ENCODE measurements around the gene ANKRD10.

The ANKRD10 gene

DNA sequence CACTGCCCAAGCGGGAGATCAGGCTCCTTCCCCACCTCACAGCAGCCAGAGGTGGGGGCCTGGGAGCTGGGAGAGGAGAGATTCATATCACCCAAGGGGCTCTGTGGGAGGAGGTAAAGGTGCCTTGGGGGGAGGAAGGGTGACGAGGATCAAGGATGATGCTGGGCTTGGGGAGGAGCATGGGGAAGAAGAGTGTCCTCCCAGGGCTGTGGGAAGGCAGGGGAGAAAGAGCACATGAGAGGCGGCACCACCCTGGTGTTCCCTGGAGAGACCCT lies 82.7 kb downstream of the ANKRD10 start:
- Mint-ChIP-seq H3K27me3 (peaks cover 27% of the 10 kb centered on the region), H3K9me3 (no peaks in the 10 kb centered on the region), H3K27ac (no peak overlapping the region), H3K4me3 (no peak overlapping the region), H3K36me3 (no peaks in the 10 kb centered on the region), H3K4me1 (no peaks in the 10 kb centered on the region)
- CTCF ChIA-PET = no interaction called here
- DNase-seq = no peak

DNA sequence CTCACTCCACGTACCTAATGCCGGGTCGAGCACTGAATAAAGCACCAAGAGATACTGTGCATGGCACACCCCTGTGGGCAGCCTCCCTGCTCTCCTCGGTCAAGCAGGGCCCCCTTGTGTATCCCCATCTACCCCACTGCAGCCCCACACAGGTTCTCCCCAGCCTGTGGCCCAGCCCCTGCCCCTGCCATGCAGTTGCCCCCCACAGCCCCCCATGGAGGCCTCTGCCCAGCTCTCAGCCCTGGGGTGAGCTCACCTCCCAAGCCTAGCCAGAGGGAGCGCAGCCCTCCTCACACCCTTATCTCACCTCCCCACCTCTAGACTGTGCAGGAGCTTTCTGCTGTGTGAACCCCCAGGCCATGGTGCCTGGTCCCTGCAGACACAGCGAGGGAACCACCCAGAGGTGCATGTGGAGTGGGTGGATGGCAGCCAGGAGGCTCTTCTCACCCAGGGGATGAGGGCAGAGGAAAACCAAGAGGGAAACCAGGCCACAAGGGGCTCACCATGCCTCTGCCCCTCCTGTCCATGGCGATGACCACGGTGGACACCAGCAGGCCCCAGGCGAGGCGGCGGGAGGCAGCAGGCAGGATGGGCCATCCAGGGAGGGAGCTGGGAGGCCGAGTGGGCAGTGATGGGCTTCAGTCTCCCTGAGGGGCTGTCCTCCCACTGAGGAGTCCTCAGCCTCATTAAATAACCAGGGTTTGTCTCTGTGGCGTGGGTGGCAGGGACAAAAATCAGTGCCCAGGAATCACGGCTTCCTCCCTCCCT lies 83.2 kb downstream of the ANKRD10 start:
- H3K27me3 Mint-ChIP-seq = peaks cover 25% of the 10 kb centered on the region
- H3K4me3 Mint-ChIP-seq = no peak overlapping the region
- H3K4me1 Mint-ChIP-seq = no peaks in the 10 kb centered on the region
- no peaks in the 10 kb centered on the region for H3K9me3 Mint-ChIP-seq
- DNase-seq = no peak
- no peaks in the 10 kb centered on the region for H3K36me3 Mint-ChIP-seq
- CTCF ChIA-PET = no interaction called here
- H3K27ac Mint-ChIP-seq = no peak overlapping the region

DNA sequence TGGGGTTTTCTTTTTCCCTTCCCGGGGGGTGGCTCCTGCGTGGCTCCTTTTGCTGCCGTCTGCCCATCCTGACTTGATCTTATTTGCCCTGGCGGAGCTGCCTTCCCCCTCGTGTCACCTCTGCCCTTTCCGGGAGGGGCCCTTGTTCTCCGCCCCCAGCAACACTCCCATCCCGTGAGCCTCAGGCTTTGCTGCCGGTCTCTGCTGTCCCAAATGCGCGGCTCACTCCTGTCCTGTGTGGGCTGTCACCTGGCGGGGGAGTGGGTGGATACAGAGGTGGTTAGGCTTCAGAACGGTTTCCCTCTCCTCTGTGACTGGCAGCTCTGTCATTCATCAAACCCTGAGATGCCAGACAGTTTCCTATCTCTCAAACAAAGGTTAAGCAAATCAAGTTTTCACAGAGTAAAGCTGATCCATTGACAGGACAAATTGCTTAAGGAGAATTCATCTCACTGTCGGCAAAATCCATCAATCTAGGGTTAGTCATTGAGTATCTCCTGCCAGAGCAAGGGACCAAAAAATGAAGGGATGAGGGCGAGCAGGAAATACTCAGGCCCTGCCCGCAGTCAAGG lies 84.0 kb downstream of the ANKRD10 start:
- CTCF ChIA-PET = interaction anchor here (1.7 kb wide), 1 partner anchor 13 kb away, joined by 5 read pairs; no protein-coding TSS in a partner anchor
- no peak for DNase-seq
- H3K4me1 Mint-ChIP-seq = no peaks in the 10 kb centered on the region
- H3K4me3 Mint-ChIP-seq = no peak overlapping the region
- no peak overlapping the region for H3K27ac Mint-ChIP-seq
- H3K27me3 Mint-ChIP-seq = peaks cover 23% of the 10 kb centered on the region
- no peaks in the 10 kb centered on the region for H3K9me3 Mint-ChIP-seq
- no peaks in the 10 kb centered on the region for H3K36me3 Mint-ChIP-seq

DNA sequence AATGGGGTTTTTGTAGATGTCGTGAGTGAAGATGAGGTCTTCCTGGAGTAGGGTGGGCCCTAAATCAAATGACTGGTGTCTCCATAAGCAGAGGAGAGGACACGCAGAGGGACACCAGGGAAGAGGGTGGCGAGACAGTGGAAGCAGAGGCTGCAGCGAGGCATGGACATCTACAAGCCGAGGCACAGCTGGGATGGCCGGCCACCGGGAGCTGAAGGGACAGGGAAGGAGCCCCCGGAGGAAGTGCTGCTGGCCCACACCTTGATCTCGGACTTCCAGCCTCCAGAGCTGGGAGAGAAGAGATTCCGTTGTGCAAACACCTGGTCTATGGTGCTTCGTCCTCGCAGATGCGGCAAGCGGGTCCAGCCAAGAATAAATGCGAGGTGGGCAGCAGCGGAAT lies 84.5 kb downstream of the ANKRD10 start:
- H3K27me3 Mint-ChIP-seq = peaks cover 23% of the 10 kb centered on the region
- CTCF ChIA-PET = interaction anchor here (1.7 kb wide), 1 partner anchor 12 kb away, joined by 5 read pairs; no protein-coding TSS in a partner anchor
- H3K27ac Mint-ChIP-seq = no peak overlapping the region
- no peaks in the 10 kb centered on the region for H3K9me3 Mint-ChIP-seq
- no peak overlapping the region for H3K4me3 Mint-ChIP-seq
- no peaks in the 10 kb centered on the region for H3K4me1 Mint-ChIP-seq
- H3K36me3 Mint-ChIP-seq = no peaks in the 10 kb centered on the region
- no peak for DNase-seq

DNA sequence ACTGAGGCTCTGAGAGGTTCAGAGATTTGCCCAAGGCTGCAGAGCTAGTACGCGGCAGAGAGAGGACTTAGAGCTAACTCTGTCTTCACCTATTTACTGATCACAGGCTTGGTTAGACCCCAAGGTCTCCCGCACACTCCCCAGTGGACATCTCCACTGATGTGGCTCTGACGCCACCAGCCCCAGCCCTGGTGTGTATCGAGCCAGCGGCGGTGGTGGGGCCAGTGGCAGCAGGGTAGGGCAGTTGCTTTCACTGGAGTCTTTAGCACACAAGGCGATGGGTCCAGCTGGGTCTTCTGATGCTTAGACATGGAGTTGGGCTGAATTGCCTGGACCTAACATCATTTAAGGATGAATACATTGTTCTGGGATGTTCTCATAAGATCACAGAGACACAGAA lies 85.4 kb downstream of the ANKRD10 start:
- no peaks in the 10 kb centered on the region for H3K36me3 Mint-ChIP-seq
- no peak overlapping the region for H3K4me3 Mint-ChIP-seq
- CTCF ChIA-PET = interaction anchor here (1.7 kb wide), 1 partner anchor 11 kb away, joined by 5 read pairs; no protein-coding TSS in a partner anchor
- H3K4me1 Mint-ChIP-seq = no peaks in the 10 kb centered on the region
- peaks cover 23% of the 10 kb centered on the region for H3K27me3 Mint-ChIP-seq
- no peak overlapping the region for H3K27ac Mint-ChIP-seq
- DNase-seq = no peak
- no peaks in the 10 kb centered on the region for H3K9me3 Mint-ChIP-seq

DNA sequence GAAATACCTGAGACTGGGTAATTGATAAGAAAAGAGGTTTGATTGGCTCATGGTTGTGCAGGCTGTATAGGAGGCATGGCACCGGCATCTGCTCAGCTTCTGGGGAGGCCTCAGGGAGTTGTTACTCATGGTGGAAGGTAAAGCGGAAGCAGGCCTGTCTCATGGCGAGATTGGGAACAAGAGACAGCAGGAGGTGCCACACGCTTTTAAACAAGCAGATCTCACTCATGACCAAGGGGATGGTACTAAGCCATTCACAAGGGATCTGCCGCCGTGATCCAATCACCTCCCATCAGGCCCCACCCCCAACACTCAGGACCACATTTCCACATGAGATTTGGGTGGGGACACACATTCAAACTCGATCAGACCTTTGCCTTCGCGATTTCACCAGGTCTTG lies 86.2 kb downstream of the ANKRD10 start:
- DNase-seq = no peak
- H3K27me3 Mint-ChIP-seq = peaks cover 23% of the 10 kb centered on the region
- no peak overlapping the region for H3K4me3 Mint-ChIP-seq
- no peak overlapping the region for H3K27ac Mint-ChIP-seq
- no peaks in the 10 kb centered on the region for H3K4me1 Mint-ChIP-seq
- CTCF ChIA-PET = interaction anchor here (0.5 kb wide), 1 partner anchor 181 kb away, joined by 3 read pairs; no protein-coding TSS in a partner anchor
- no peaks in the 10 kb centered on the region for H3K36me3 Mint-ChIP-seq
- H3K9me3 Mint-ChIP-seq = no peaks in the 10 kb centered on the region
